ENCODE results near the gene SP1. TPM values are rescaled to one million over a fixed set of nuclear protein-coding genes. Genes with fewer than 3 reads are reported as not detected.

The SP1 gene
- total RNA-seq, 1 experiment from 2014 or later: 76.8 TPM

DNA sequence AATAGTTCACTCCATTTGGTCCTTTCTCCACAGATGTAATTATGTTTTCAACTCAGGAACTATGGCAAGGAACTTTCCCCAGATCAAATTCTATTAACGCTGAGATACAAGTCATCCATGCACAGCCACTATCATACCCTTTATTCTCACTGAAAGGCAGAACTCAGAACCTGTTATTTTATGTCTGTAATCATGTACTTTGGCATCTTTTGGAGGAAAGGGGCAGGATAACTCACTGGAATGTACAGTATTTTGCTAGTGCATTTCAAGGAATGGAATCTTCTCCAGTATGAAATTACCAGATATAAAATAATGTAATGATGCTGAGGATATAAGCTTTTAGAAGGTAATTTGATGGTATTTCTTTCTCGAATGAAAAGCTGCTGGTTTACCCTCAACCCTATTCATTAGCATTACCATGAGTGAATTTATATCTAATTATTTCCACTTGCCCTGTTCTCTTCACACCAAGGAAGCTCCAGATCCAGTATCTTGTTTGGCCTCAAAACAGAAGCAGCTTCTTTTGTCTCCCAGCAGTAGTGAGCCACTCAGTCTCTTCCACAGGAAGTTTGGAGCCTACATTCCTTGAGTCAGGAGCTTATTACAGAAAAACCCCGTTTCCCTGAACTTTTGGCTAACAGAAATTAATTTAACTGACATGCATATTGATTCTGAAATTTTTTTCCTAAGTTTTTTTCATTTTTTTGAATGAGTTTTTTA, 33.7 kb downstream of the SP1 start:
- H3K18ac ChIP-seq (ENCODE audit: insufficient read length, low read depth, low read length): no peak overlapping the region
- no peaks in the 10 kb centered on the region for H4K20me1 ChIP-seq (ENCODE audit: control insufficient read depth, insufficient read depth, insufficient read length)
- no peak overlapping the region for H4K5ac ChIP-seq (ENCODE audit: insufficient read length, low read depth, low read length)
- H3K9me3 ChIP-seq (ENCODE audit: control insufficient read depth, low read depth, low read length): no peaks in the 10 kb centered on the region
- H2BK120ac ChIP-seq (ENCODE audit: low read depth, low read length, poor library complexity, severe bottlenecking): no peak overlapping the region
- no peak overlapping the region for H2BK12ac ChIP-seq (ENCODE audit: insufficient read length, low read depth, low read length)
- no peaks in the 10 kb centered on the region; the same call in 1 of the 2 replicates for H3K4me1 ChIP-seq (ENCODE audit: insufficient read depth, low read length)
- no peak overlapping the region for H2BK15ac ChIP-seq (ENCODE audit: low read depth, low read length)
- Mint-ChIP-seq H3K4me1 (peaks cover 20% of the 10 kb centered on the region in 2 experiments), H3K27me3 (ENCODE audit: low read depth) (peaks cover 2% of the 10 kb centered on the region; the same call in 1 of the 2 replicates), H3K4me3 (no peak overlapping the region), H3K9me3 (no peaks in the 10 kb centered on the region), H3K27ac (no peak overlapping the region), H3K36me3 (ENCODE audit: insufficient read depth in 1 of 3, low read depth in 3 of 3) (peaks cover 15 to 42% (median 42%) of the 10 kb centered on the region in 3 experiments; a peak in 6 of 7 replicates)
- H2BK5ac ChIP-seq (ENCODE audit: insufficient read length, low read length): no peak overlapping the region
- H3K27me3 ChIP-seq (ENCODE audit: insufficient read depth, low read length): no peaks in the 10 kb centered on the region; the same call in 1 of the 2 replicates
- H3K4ac ChIP-seq (ENCODE audit: low read depth, low read length): no peak overlapping the region
- H3K23me2 ChIP-seq (ENCODE audit: insufficient read length, low read depth, low read length, poor library complexity, severe bottlenecking): no peaks in the 10 kb centered on the region
- no peak overlapping the region for H2AFZ ChIP-seq (ENCODE audit: low read length)
- H3K27ac ChIP-seq (ENCODE audit: insufficient read length, low read depth, low read length): no peak overlapping the region
- no peaks in the 10 kb centered on the region for H3K79me2 ChIP-seq (ENCODE audit: insufficient read depth, low read length)
- H3K56ac ChIP-seq (ENCODE audit: insufficient read length, low read depth, low read length): no peak overlapping the region
- no peak overlapping the region for H3K23ac ChIP-seq (ENCODE audit: insufficient read length, low read depth, low read length)
- H2AK5ac ChIP-seq (ENCODE audit: insufficient read length, low read length): no peak overlapping the region
- WGBS (ENCODE audit: extremely low coverage, insufficient read length, low lambda C conversion rate): no CpG with 5 or more reads among the region's 3 CpGs
- H3T11ph ChIP-seq (ENCODE audit: low read length): no peak overlapping the region
- H3K4me2 ChIP-seq (ENCODE audit: insufficient read depth, insufficient read length, low read length): no peak overlapping the region
- no peak for DNase-seq
- H4K91ac ChIP-seq (ENCODE audit: insufficient read length, low read depth, low read length): no peak overlapping the region
- no peaks in the 10 kb centered on the region for H3K79me1 ChIP-seq (ENCODE audit: insufficient read depth, low read depth, low read length, poor library complexity, severe bottlenecking)
- H3K14ac ChIP-seq (ENCODE audit: insufficient read depth, low read length): no peak overlapping the region
- H3K9ac ChIP-seq (ENCODE audit: extremely low read depth, insufficient read length, low read length): no peak overlapping the region
- H4K8ac ChIP-seq (replicated peaks; ENCODE audit: insufficient read length, low read depth, low read length): no peak overlapping the region
- H2BK20ac ChIP-seq (ENCODE audit: low read depth, low read length, poor library complexity, severe bottlenecking): no peak overlapping the region
- TF ChIP-seq, protein P1, sequence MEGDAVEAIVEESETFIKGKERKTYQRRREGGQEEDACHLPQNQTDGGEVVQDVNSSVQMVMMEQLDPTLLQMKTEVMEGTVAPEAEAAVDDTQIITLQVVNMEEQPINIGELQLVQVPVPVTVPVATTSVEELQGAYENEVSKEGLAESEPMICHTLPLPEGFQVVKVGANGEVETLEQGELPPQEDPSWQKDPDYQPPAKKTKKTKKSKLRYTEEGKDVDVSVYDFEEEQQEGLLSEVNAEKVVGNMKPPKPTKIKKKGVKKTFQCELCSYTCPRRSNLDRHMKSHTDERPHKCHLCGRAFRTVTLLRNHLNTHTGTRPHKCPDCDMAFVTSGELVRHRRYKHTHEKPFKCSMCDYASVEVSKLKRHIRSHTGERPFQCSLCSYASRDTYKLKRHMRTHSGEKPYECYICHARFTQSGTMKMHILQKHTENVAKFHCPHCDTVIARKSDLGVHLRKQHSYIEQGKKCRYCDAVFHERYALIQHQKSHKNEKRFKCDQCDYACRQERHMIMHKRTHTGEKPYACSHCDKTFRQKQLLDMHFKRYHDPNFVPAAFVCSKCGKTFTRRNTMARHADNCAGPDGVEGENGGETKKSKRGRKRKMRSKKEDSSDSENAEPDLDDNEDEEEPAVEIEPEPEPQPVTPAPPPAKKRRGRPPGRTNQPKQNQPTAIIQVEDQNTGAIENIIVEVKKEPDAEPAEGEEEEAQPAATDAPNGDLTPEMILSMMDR (conservative IDR thresholded peaks at IDR 0.05): no peak

Data from H9 (cell line).